ENCODE results near the gene TACC3. TPM values are rescaled to one million over a fixed set of nuclear protein-coding genes. Genes with fewer than 3 reads are reported as not detected.

Gene TACC3
- total RNA-seq, 1 donor from 2014 or later: 15.0 TPM

GRCh38 chr4:1749370-1749769 lies 28.0 kb downstream of the TACC3 start:
- Histone ChIP-seq H4K20me1 (ENCODE audit: insufficient read depth, low read length) (peaks cover 5% of the 10 kb centered on the region), H3K79me2 (ENCODE audit: insufficient read depth, low read length) (no peaks in the 10 kb centered on the region), H3K4me3 (ENCODE audit: insufficient read depth, low read depth, low read length) (no peak overlapping the region), H3K9me3 (ENCODE audit: insufficient read depth, low read depth, low read length) (no peaks in the 10 kb centered on the region), H3K27ac (ENCODE audit: low read depth, low read length) (no peak overlapping the region), H3K36me3 (ENCODE audit: insufficient read depth, low read length) (no peaks in the 10 kb centered on the region), H3K4me1 (ENCODE audit: insufficient read depth, low read length) (no peaks in the 10 kb centered on the region), H3K4me2 (ENCODE audit: low read length) (no peak overlapping the region), H3K27me3 (ENCODE audit: insufficient read depth, low read length) (no peaks in the 10 kb centered on the region), H3K9ac (ENCODE audit: low read length) (no peak overlapping the region), H2AFZ (ENCODE audit: low read depth, low read length) (no peak overlapping the region)
- H3K4me3 Mint-ChIP-seq (ENCODE audit: unreplicated experiment): no peak overlapping the region
- no peak overlapping the region for H3K27ac Mint-ChIP-seq (ENCODE audit: unreplicated experiment)
- TF ChIP-seq CTCF (IDR thresholded peaks at IDR 0.05; ENCODE audit: insufficient read depth, low read depth, low read length) (no peak), EZH2 (IDR thresholded peaks at IDR 0.05; ENCODE audit: insufficient read depth, low read length) (no peak)
- H3K36me3 Mint-ChIP-seq (ENCODE audit: low read depth, unreplicated experiment): no peaks in the 10 kb centered on the region
- no peaks in the 10 kb centered on the region for H3K27me3 Mint-ChIP-seq (ENCODE audit: low read depth, unreplicated experiment)
- H3K9me3 Mint-ChIP-seq (ENCODE audit: unreplicated experiment): no peaks in the 10 kb centered on the region
- DNase-seq (ENCODE audit: low read depth) (no peak), FAIRE-seq (no peak)
- H3K4me1 Mint-ChIP-seq (ENCODE audit: low read depth, unreplicated experiment): no peaks in the 10 kb centered on the region

GRCh38 chr4:1749826-1750225 lies 28.5 kb downstream of the TACC3 start:
- H3K27ac ChIP-seq (ENCODE audit: low read depth, low read length): no peak overlapping the region
- no peaks in the 10 kb centered on the region for H3K27me3 Mint-ChIP-seq (ENCODE audit: low read depth, unreplicated experiment)
- no peaks in the 10 kb centered on the region for H3K9me3 Mint-ChIP-seq (ENCODE audit: unreplicated experiment)
- no peak overlapping the region for H3K27ac Mint-ChIP-seq (ENCODE audit: unreplicated experiment)
- H3K4me1 ChIP-seq (ENCODE audit: insufficient read depth, low read length): no peaks in the 10 kb centered on the region
- H3K4me2 ChIP-seq (ENCODE audit: low read length): no peak overlapping the region
- H3K4me3 ChIP-seq (ENCODE audit: insufficient read depth, low read depth, low read length): no peak overlapping the region
- no peaks in the 10 kb centered on the region for H3K79me2 ChIP-seq (ENCODE audit: insufficient read depth, low read length)
- no peaks in the 10 kb centered on the region for H3K4me1 Mint-ChIP-seq (ENCODE audit: low read depth, unreplicated experiment)
- H3K36me3 ChIP-seq (ENCODE audit: insufficient read depth, low read length): no peaks in the 10 kb centered on the region
- FAIRE-seq (no peak), DNase-seq (ENCODE audit: low read depth) (no peak)
- H3K4me3 Mint-ChIP-seq (ENCODE audit: unreplicated experiment): no peak overlapping the region
- H3K9me3 ChIP-seq (ENCODE audit: insufficient read depth, low read depth, low read length): no peaks in the 10 kb centered on the region
- H2AFZ ChIP-seq (ENCODE audit: low read depth, low read length): no peak overlapping the region
- TF ChIP-seq EZH2 (IDR thresholded peaks at IDR 0.05; ENCODE audit: insufficient read depth, low read length) (no peak), CTCF (IDR thresholded peaks at IDR 0.05; ENCODE audit: insufficient read depth, low read depth, low read length) (no peak)
- H3K36me3 Mint-ChIP-seq (ENCODE audit: low read depth, unreplicated experiment): no peaks in the 10 kb centered on the region
- H3K27me3 ChIP-seq (ENCODE audit: insufficient read depth, low read length): no peaks in the 10 kb centered on the region
- H4K20me1 ChIP-seq (ENCODE audit: insufficient read depth, low read length): peaks cover 5% of the 10 kb centered on the region
- H3K9ac ChIP-seq (ENCODE audit: low read length): no peak overlapping the region

GRCh38 chr4:1750381-1751154 lies 29.2 kb downstream of the TACC3 start:
- no peaks in the 10 kb centered on the region for H3K36me3 Mint-ChIP-seq (ENCODE audit: low read depth, unreplicated experiment)

More at GRCh38 chr4:1750381-1751154, 29.2 kb downstream of the TACC3 start:
- no peak for DNase-seq (ENCODE audit: low read depth)
- Mint-ChIP-seq H3K9me3 (ENCODE audit: unreplicated experiment) (no peaks in the 10 kb centered on the region), H3K27ac (ENCODE audit: unreplicated experiment) (no peak overlapping the region), H3K27me3 (ENCODE audit: low read depth, unreplicated experiment) (no peaks in the 10 kb centered on the region), H3K4me1 (ENCODE audit: low read depth, unreplicated experiment) (no peaks in the 10 kb centered on the region), H3K4me3 (ENCODE audit: unreplicated experiment) (no peak overlapping the region)
- Histone ChIP-seq H3K79me2 (ENCODE audit: insufficient read depth, low read length) (no peaks in the 10 kb centered on the region), H3K9ac (ENCODE audit: low read length) (no peak overlapping the region), H4K20me1 (ENCODE audit: insufficient read depth, low read length) (peaks cover 4% of the 10 kb centered on the region), H3K27ac (ENCODE audit: low read depth, low read length) (no peak overlapping the region), H3K4me1 (ENCODE audit: insufficient read depth, low read length) (no peaks in the 10 kb centered on the region), H3K27me3 (ENCODE audit: insufficient read depth, low read length) (no peaks in the 10 kb centered on the region), H3K36me3 (ENCODE audit: insufficient read depth, low read length) (no peaks in the 10 kb centered on the region), H3K9me3 (ENCODE audit: insufficient read depth, low read depth, low read length) (no peaks in the 10 kb centered on the region), H3K4me2 (ENCODE audit: low read length) (no peak overlapping the region), H3K4me3 (ENCODE audit: insufficient read depth, low read depth, low read length) (no peak overlapping the region), H2AFZ (ENCODE audit: low read depth, low read length) (no peak overlapping the region)
- no peak for TF ChIP-seq EZH2 (IDR thresholded peaks at IDR 0.05; ENCODE audit: insufficient read depth, low read length)
- FAIRE-seq: no peak

All from astrocyte (in vitro differentiated cells and primary cell).